Stimulated activated CD4-positive, alpha-beta T cell treated with anti-CD3 and anti-CD28 coated beads, Interleukin-4, amount 100 ng/mL, for 48 hours (primary cell): Measurements from ENCODE around the gene EIF3CL.
"Not testable (repeated sequence)": the region's sequence is repeated elsewhere in the genome, so short reads cannot be mapped to it uniquely, and the experiment has no call there.

ENCODE experiments used
- DNase-seq, 2 donors: peaks; one replicate each; pipeline ENCODE4 v3.0.0-alpha.2; 2020; ENCODE audit warnings: low read depth in 2 of 2

Gene EIF3CL

GRCh38 chr16:28362600-28362999, 41.0 kb downstream of the EIF3CL start:
- not testable (repeated sequence) for DNase-seq

GRCh38 chr16:28338230-28338629, 65.4 kb downstream of the EIF3CL start:
- not testable (repeated sequence) for DNase-seq

- DNase-seq = not testable (repeated sequence)
Observed at GRCh38 chr16:28336940-28337710, 66.5 kb downstream of the EIF3CL start.

GRCh38 chr16:28335678-28336077, 68.0 kb downstream of the EIF3CL start:
- DNase-seq = not testable (repeated sequence)

GRCh38 chr16:28332632-28333031, 71.0 kb downstream of the EIF3CL start:
- not testable (repeated sequence) for DNase-seq

GRCh38 chr16:28330981-28331380, 72.7 kb downstream of the EIF3CL start:
- DNase-seq = not testable (repeated sequence)

- DNase-seq = not testable (repeated sequence)
Observed at GRCh38 chr16:28330232-28330631, 73.4 kb downstream of the EIF3CL start.
